Fibroblast of the conjunctiva (primary cell): ENCODE data around the gene KCNC4.

Experiments
- DNase-seq: peaks from one replicate; pipeline ENCODE4 v3.0.0-alpha.2; 2010; ENCODE audit warnings: low read depth

The KCNC4 gene

GRCh38 chr1:110254604-110255391 lies 44.7 kb downstream of the KCNC4 start:
- no peak for DNase-seq

DNA sequence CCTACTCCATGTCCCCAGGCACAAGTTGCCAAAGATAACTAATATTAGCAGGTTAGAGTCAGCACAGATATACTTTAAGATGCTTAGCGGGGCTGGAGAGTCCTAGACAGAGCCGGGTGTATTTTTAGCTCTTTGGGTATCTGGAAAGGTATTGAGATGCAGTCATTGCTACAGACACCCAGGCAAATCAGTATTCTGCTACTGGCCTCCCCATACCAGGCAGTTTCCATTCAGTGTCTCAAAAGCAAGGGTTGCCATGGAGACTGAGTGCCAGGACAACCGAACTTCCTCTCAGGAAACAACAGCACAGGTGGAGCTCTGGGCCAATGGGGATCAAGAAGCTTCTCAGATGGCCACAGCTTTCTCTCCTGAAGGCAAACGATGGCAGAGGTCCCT lies 45.3 kb downstream of the KCNC4 start:
- DNase-seq = no peak

GRCh38 chr1:110258734-110259133 lies 48.6 kb downstream of the KCNC4 start:
- no peak for DNase-seq

DNA sequence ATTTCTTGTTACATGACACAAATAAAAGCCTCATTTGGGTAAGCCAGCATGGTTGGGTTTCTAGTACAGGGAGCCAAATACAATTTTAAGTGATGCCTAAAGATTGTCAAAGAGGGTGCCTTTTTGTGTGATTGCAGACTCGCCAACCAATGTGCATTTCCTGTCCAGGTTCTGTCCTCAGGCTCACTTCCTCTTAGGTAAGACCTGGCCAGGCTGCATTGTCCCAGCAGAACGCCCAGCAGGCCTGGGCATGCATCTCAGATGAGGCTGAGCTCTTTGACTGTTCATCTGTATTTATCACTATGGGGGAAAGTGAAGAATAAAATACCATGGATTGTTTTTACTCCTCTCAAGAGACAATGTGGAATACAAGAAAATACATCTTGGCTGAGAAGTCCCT lies 49.7 kb downstream of the KCNC4 start:
- no peak for DNase-seq
